Pancreas (tissue), 10 donors: ENCODE data around the gene OR13C2. TPM values are rescaled to one million over a fixed set of nuclear protein-coding genes. Genes with fewer than 3 reads are reported as not detected.
"Not testable (repeated sequence)": the region's sequence is repeated elsewhere in the genome, so short reads cannot be mapped to it uniquely, and the experiment has no call there.

Source experiments
- ATAC-seq, 4 donors: fragments of 200-7000 bp; cut with Tn5 transposase; one replicate each; pipeline versions ENCODE4 v1.8.0 to v1.9.1; 2020; ENCODE audit warnings: mild to moderate bottlenecking in 4 of 4, moderate library complexity in 4 of 4
- DNase-seq, 6 donors: peaks; one replicate each; pipeline ENCODE4 v3.0.0-alpha.2; 2020
- FAIRE-seq: peaks from 2 replicates; lab custom pipeline; 2012; peaks lifted over from hg19 to GRCh38; lab: Jason Lieb, UNC
- H3K27ac ChIP-seq, 4 donors: fragments of 200-600 bp; sonication (generic); 1 replicate in 3 of 4; 2 replicates in 1 of 4; pipeline versions ENCODE4 v1.5.0 to v1.8.0; 2020
- H3K27me3 ChIP-seq, 4 donors: fragments of 200-600 bp; one replicate each; pipeline ENCODE4 v1.8.0; 2021
- H3K36me3 ChIP-seq, 3 donors: fragments of 200-600 bp; sonication (generic) in 1 of 3; one replicate each; pipeline versions ENCODE4 v1.5.0 to v1.8.0; 2020 to 2021
- H3K4me1 ChIP-seq, 3 donors: fragments of 200-600 bp; one replicate each; pipeline ENCODE4 v1.8.0; 2021
- H3K4me3 ChIP-seq, 4 donors: fragments of 200-600 bp; sonication (generic) in 2 of 4; one replicate each; pipeline versions ENCODE4 v1.5.0 to v1.8.0; 2020 to 2021
- H3K9me3 ChIP-seq, 4 donors: fragments of 200-600 bp; one replicate each; pipeline ENCODE4 v1.8.0; 2021
- WGBS, 2 donors: extraction: QIAGEN DNeasy Blood & Tissue Kit; methylation state at CpG; one replicate each; pipeline ENCODE4 v1.1.7; 2013; 5-methylcytosine and 5-hydroxymethylcytosine counted together
- intact Hi-C, 3 donors: fragments of 100-400 bp; cut with DNase I; formaldehyde crosslinking; loops; one replicate each; pipeline versions ENCODE4 v1.11.1 to v1.14.2; 2022
- polyA plus RNA-seq, 2 donors: library from polyadenylated mRNA; stranded (reverse); fragments of 200-250 nt; gene quantifications; one replicate each; pipeline ENCODE4 v1.2.3, GENCODE V29; 2013
- total RNA-seq, 6 donors: library from RNA; stranded (reverse); fragmentation: NEBNext Ultra II Directional in 4 of 6; extraction: Animal tissue kit (Norgen Biotek cat#: 25700) in 4 of 6; gene quantifications; one replicate each; pipeline versions ENCODE4 v1.2.1 to v1.2.4, GENCODE V29; 2021 to 2023
- TF ChIP-seq, protein P1 (sequence below), 4 donors: fragments of 200-600 bp; sonication (generic) in 3 of 4; IDR thresholded peaks; one replicate each; pipeline versions ENCODE4 v1.5.0 to v1.8.0; 2021; ENCODE audit warnings: antibody characterized with exemption in 4 of 4
- donor health status: healthy with polysubstance abuse.
- donor health status: DM: no; HTN: no; CAD: no; lungs with moderate emphysema.
- donor health status: DM: no; HTN: no; CAD: no.
- donor health status: control.
- donor health status: control.
- donor health status: Bipolar disorder and iron deficiency.
- donor health status: DM: yes; HTN: yes; CAD: no.
- donor health status: DM: no; HTN: no; CAD: no.
- donor health status: DM: no; HTN: no; CAD: no.
- donor health status: DM: yes; HTN: yes; CAD: no.

Gene OR13C2
- total and polyA plus RNA-seq, 8 donors: 0.12 TPM; not detected in 7

DNA sequence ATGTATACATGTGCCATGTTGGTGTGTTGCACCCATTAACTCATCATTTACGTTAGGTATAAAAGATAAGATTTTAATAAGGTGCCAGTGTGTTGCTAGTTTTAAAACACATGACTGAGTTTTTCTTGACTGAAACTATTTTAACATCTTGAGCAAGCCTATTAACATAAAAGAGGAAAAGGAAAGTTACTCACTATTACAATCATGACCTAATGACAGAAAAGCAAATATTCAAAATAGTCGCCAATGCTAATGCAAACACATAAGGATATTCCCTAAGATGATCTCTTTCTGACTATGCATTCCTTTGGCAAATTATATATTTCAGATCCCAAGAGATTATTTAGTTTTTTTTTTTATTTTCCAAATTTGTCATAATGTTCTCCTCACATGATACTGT lies 5.8 kb upstream of the OR13C2 start:
- no peak for ATAC-seq
- 54 to 58% methylated on average over 2 of the region's 2 CpGs for WGBS, 2 donors
- intact Hi-C loops: no loop called here
- Histone ChIP-seq H3K4me1 (no peaks in the 10 kb centered on the region), H3K36me3 (no peaks in the 10 kb centered on the region), H3K27ac (no peak overlapping the region), H3K27me3 (no peaks in the 10 kb centered on the region), H3K4me3 (no peak overlapping the region), H3K9me3 (no peaks in the 10 kb centered on the region)
- TF ChIP-seq, protein P1, sequence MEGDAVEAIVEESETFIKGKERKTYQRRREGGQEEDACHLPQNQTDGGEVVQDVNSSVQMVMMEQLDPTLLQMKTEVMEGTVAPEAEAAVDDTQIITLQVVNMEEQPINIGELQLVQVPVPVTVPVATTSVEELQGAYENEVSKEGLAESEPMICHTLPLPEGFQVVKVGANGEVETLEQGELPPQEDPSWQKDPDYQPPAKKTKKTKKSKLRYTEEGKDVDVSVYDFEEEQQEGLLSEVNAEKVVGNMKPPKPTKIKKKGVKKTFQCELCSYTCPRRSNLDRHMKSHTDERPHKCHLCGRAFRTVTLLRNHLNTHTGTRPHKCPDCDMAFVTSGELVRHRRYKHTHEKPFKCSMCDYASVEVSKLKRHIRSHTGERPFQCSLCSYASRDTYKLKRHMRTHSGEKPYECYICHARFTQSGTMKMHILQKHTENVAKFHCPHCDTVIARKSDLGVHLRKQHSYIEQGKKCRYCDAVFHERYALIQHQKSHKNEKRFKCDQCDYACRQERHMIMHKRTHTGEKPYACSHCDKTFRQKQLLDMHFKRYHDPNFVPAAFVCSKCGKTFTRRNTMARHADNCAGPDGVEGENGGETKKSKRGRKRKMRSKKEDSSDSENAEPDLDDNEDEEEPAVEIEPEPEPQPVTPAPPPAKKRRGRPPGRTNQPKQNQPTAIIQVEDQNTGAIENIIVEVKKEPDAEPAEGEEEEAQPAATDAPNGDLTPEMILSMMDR (IDR thresholded peaks at IDR 0.05): no peak
- no peak for FAIRE-seq
- no peak for DNase-seq

DNA sequence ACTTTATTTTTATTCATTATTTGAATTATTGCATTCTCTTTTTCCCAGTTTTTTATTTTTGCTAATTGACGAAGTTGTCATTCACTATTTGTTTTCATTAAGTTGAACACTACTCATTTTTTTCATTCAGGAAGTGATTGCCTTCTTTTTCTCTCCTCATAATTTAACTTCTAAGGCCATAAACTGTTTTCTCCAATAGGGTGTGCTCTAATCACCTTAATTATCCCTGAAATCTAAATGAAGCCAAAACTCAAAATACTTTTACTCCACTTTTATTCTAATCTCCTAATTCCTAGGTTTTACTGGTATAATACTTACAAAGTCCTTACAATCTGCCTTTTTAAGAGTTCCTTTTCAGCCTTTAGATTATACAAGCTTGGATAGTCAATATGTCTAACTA lies 2.9 kb upstream of the OR13C2 start:
- FAIRE-seq: no peak

DNA sequence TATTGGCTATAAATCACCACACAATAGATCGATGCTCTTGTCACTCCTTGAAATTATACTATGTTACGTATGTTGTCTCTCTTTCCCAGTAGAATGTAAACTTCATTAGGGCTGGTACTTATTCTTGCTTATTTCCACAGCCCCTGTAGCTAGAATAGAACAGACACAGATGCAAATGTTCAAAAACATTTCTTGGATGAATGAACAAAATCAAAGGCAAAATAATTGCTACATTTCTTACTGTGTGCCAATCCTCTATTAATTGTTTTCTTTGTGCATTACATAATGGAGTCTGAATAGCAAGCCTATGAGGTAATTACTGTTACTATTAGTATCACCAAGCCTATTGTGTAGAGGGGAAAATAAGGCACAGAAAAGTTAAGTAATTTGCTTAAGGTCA lies 725 bp upstream of the OR13C2 start:
- intact Hi-C loops: no loop called here
- no peak for ATAC-seq
- H3K27ac ChIP-seq: no peak overlapping the region
- 66 to 89% methylated on average over 2 of the region's 2 CpGs for WGBS, 2 donors
- TF ChIP-seq, protein P1 (IDR thresholded peaks at IDR 0.05): no peak
- FAIRE-seq: no peak
- no peaks in the 10 kb centered on the region for H3K36me3 ChIP-seq
- H3K9me3 ChIP-seq: no peaks in the 10 kb centered on the region
- H3K27me3 ChIP-seq: no peaks in the 10 kb centered on the region
- no peaks in the 10 kb centered on the region for H3K4me1 ChIP-seq
- no peak for DNase-seq
- H3K4me3 ChIP-seq: no peak overlapping the region

More for the DNA sequence above, 2.9 kb upstream of the OR13C2 start:
- ATAC-seq: no peak
- 16 to 32% methylated on average over 1 of the region's 1 CpG for WGBS, 2 donors
- no peaks in the 10 kb centered on the region for H3K9me3 ChIP-seq
- DNase-seq: no peak
- H3K36me3 ChIP-seq: no peaks in the 10 kb centered on the region
- no peak overlapping the region for H3K4me3 ChIP-seq
- H3K27ac ChIP-seq: no peak overlapping the region
- intact Hi-C loops: no loop called here
- no peaks in the 10 kb centered on the region for H3K4me1 ChIP-seq
- TF ChIP-seq, protein P1 (IDR thresholded peaks at IDR 0.05): no peak
- H3K27me3 ChIP-seq: no peaks in the 10 kb centered on the region

DNA sequence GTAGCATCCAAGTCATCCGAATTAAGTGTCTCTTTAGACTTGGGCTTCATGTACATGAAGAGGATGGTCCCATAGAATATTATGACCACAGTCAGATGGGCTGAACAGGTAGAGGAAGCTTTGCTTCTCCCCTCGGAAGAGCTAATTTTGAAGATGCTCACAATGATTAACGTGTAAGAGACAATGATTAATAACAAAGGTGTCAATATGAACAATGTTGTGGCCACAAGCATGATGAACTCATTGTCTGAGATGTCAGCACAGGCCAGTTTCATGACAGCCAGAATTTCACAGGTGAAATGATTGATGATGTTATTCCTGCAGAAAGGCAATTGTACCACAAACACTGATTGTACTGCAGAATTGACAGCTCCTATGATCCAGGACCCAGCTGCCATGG lies 626 bp downstream of the OR13C2 start:
- TF ChIP-seq, protein P1 (IDR thresholded peaks at IDR 0.05): no peak

DNA sequence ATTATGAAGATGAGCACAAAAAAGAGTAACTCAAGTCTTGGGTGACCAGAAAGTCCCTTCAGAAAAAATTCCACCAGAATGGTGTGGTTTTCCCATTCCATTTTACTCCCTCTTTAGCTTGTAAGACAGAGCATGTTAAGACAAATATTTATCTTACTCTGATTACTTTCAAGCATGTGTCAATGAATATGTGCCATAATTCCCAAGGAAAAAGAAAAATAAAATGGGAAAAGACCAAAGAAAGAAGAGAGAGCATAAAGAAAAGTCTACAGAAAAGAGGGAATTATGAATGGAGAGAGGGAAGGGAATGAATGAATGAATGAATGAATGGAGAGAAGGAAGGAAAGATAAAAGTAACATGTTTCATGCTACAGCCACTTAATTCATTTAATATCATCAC lies 6.1 kb downstream of the OR13C2 start, which contains the start of gene OR13C5:
OR13C5 (minus strand) TSS at position 101 of the 400 bp plus-strand sequence; CDS start at position 101, 0 bp downstream.
- H3K9me3 ChIP-seq, FAIRE-seq, intact Hi-C loops, H3K27me3 ChIP-seq, ATAC-seq, H3K36me3 ChIP-seq, H3K27ac ChIP-seq, H3K4me1 ChIP-seq, H3K4me3 ChIP-seq, DNase-seq: not testable (repeated sequence)

More for the DNA sequence above, 626 bp downstream of the OR13C2 start:
- ATAC-seq (no peak), DNase-seq (no peak), FAIRE-seq (no peak)
- no peaks in the 10 kb centered on the region for H3K27me3 ChIP-seq
- no peak overlapping the region for H3K4me3 ChIP-seq
- H3K27ac ChIP-seq: no peak overlapping the region
- H3K4me1 ChIP-seq: no peaks in the 10 kb centered on the region
- no peaks in the 10 kb centered on the region for H3K9me3 ChIP-seq
- 57 to 70% methylated on average over 3 of the region's 3 CpGs for WGBS, 2 donors
- intact Hi-C loops: no loop called here
- no peaks in the 10 kb centered on the region for H3K36me3 ChIP-seq

DNA sequence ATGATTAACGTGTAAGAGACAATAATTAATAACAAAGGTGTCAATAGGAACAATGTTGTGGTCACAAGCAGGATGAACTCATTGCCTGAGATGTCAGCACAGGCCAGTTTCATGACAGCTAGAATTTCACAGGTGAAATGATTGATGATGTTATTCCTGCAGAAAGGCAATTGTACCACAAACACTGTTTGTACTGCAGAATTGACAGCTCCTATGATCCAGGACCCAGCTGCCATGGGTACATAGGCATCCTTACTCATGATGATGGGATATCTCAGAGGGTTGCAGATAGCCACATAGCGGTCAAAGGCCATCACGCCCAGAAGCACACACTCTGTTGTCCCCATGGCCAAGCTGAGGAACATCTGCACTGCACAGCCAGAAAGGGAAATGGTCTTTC lies 6.7 kb downstream of the OR13C2 start:
- H3K36me3 ChIP-seq, H3K27ac ChIP-seq, FAIRE-seq, H3K27me3 ChIP-seq, H3K4me3 ChIP-seq, ATAC-seq, intact Hi-C loops, DNase-seq, H3K9me3 ChIP-seq, H3K4me1 ChIP-seq: not testable (repeated sequence)
- WGBS, 2 donors: 62 to 66% methylated on average over 3 of the region's 3 CpGs
